ENCODE results near the gene PRTG.
A peak's percentile ranks its signal among the peaks of the same experiment; 100 is the strongest.

PRTG gene

GRCh38 chr15:55628369-55628730 lies 114.6 kb downstream of the PRTG start:
- TF ChIP-seq CTCF (IDR thresholded peaks at IDR 0.05; ENCODE audit: low read depth, low read length) (no peak), POLR2A (IDR thresholded peaks at IDR 0.05; ENCODE audit: extremely low read depth, insufficient read length) (no peak), MAX (IDR thresholded peaks at IDR 0.05; ENCODE audit: low read depth, low read length) (no peak), MYC (IDR thresholded peaks at IDR 0.05; ENCODE audit: low read depth, low read length) (no peak)
- no peak for DNase-seq (ENCODE audit: low read depth)
- no peak overlapping the region for H3K4me3 ChIP-seq (ENCODE audit: low read depth, low read length)

GRCh38 chr15:55627730-55628368 lies 115.1 kb downstream of the PRTG start:
- no peak for TF ChIP-seq CTCF (IDR thresholded peaks at IDR 0.05; ENCODE audit: low read depth, low read length)
- TF ChIP-seq MYC (IDR thresholded peaks at IDR 0.05; ENCODE audit: low read depth, low read length), result no peak
- TF ChIP-seq MAX (IDR thresholded peaks at IDR 0.05; ENCODE audit: low read depth, low read length), result peak; percentile 46; the same call in 1 of the 2 replicates
- TF ChIP-seq POLR2A (IDR thresholded peaks at IDR 0.05; ENCODE audit: extremely low read depth, insufficient read length), result no peak
- DNase-seq (ENCODE audit: low read depth), result peak; percentile 58
- no peak overlapping the region for H3K4me3 ChIP-seq (ENCODE audit: low read depth, low read length)

GRCh38 chr15:55619783-55620182 lies 123.2 kb downstream of the PRTG start:
- DNase-seq (ENCODE audit: low read depth), result no peak
- H3K4me3 ChIP-seq (ENCODE audit: low read depth, low read length), result no peak overlapping the region
- TF ChIP-seq POLR2A (IDR thresholded peaks at IDR 0.05; ENCODE audit: extremely low read depth, insufficient read length) (no peak), MAX (IDR thresholded peaks at IDR 0.05; ENCODE audit: low read depth, low read length) (no peak), MYC (IDR thresholded peaks at IDR 0.05; ENCODE audit: low read depth, low read length) (no peak), CTCF (IDR thresholded peaks at IDR 0.05; ENCODE audit: low read depth, low read length) (no peak)

- DNase-seq (ENCODE audit: low read depth), result no peak
- no peak overlapping the region for H3K4me3 ChIP-seq (ENCODE audit: low read depth, low read length)
- TF ChIP-seq POLR2A (IDR thresholded peaks at IDR 0.05; ENCODE audit: extremely low read depth, insufficient read length) (no peak), MAX (IDR thresholded peaks at IDR 0.05; ENCODE audit: low read depth, low read length) (no peak), CTCF (IDR thresholded peaks at IDR 0.05; ENCODE audit: low read depth, low read length) (no peak), MYC (IDR thresholded peaks at IDR 0.05; ENCODE audit: low read depth, low read length) (no peak)
Observed at GRCh38 chr15:55618387-55618786, 124.6 kb downstream of the PRTG start.

GRCh38 chr15:55615445-55615844 lies 127.5 kb downstream of the PRTG start:
- DNase-seq (ENCODE audit: low read depth), result no peak
- no peak overlapping the region for H3K4me3 ChIP-seq (ENCODE audit: low read depth, low read length)
- TF ChIP-seq MAX (IDR thresholded peaks at IDR 0.05; ENCODE audit: low read depth, low read length) (no peak), MYC (IDR thresholded peaks at IDR 0.05; ENCODE audit: low read depth, low read length) (no peak), CTCF (IDR thresholded peaks at IDR 0.05; ENCODE audit: low read depth, low read length) (no peak), POLR2A (IDR thresholded peaks at IDR 0.05; ENCODE audit: extremely low read depth, insufficient read length) (no peak)

All from NB4 (cell line).